Adipose tissue (tissue), 3 donors: ENCODE measurements around the gene DOCK3. TPM values are rescaled to one million over a fixed set of nuclear protein-coding genes. Genes with fewer than 3 reads are reported as not detected.
"Not testable (repeated sequence)": the region's sequence is repeated elsewhere in the genome, so short reads cannot be mapped to it uniquely, and the experiment has no call there.

Experiments
- H3K27ac ChIP-seq: one replicate; pipeline ENCODE4 v1.5.1; 2013; ENCODE audit warnings: low read depth, low read length
- WGBS, 3 donors: extraction: QIAGEN DNeasy Blood & Tissue Kit; methylation state at CpG; one replicate each; pipeline ENCODE4 v1.1.7; 2013; 5-methylcytosine and 5-hydroxymethylcytosine counted together
- polyA plus RNA-seq, 3 donors: library from polyadenylated mRNA; stranded (reverse); fragments of 200-250 nt; gene quantifications; one replicate each; pipeline ENCODE4 v1.2.3, GENCODE V29; 2013
- donor health status: healthy with polysubstance abuse.
- donor health status: Bipolar disorder and iron deficiency.
- donor health status: healthy.

DOCK3 gene
- polyA plus RNA-seq, 3 donors = 0.09 to 0.14 (median 0.11) TPM

- 89 to 93% (median 90%) methylated on average over 10 to 13 of the region's 13 CpGs for WGBS, 3 donors
Measured at GRCh38 chr3:51199296-51199695, 524.6 kb downstream of the DOCK3 start.

DNA sequence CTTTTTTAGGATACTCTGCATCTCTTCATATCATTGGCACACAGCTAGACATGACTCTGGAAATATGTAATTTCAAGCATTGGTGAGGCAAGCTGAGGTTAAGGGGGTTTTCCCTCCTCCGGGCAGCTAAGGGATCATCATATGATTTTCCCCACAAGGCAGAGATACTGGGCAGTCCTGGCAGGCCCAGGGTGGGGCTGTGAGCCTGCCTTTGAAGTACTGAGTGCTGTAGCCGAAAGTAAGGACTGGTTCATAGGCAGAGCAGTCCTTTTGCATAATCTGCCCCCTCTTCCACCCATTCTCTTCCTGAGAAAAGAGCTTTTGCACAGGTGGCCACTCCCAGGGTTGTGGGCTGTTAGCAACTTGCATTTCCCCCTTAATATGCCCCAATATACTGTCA is 541.6 kb downstream of the DOCK3 start:
- 56 to 63% (median 58%) methylated on average over 2 of the region's 2 CpGs for WGBS, 3 donors
- H3K27ac ChIP-seq = no peak overlapping the region

More at GRCh38 chr3:51199296-51199695, 524.6 kb downstream of the DOCK3 start:
- H3K27ac ChIP-seq = not testable (repeated sequence)

- 80 to 98% (median 82%) methylated on average over 2 of the region's 2 CpGs for WGBS, 3 donors
- no peak overlapping the region for H3K27ac ChIP-seq
Measured at GRCh38 chr3:51221959-51222358, 547.2 kb downstream of the DOCK3 start.

DNA sequence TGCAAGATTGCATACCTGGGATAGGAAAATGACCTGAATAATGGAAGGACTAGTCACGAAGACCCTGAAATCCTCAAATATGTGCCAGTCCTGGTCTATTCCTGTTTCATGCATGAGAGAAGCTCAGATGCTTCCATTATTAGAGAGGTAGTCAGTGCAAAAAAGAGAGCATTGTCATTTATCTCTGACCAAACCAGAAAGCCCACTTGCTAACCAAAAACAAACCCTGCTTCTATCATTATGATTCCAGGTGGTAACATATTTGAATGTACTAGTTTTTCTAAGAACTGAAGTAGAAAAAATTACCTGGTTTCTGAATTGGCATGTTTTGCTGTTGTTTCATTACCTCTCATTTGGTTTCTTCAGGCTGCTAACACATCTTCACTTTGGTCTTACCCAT is 549.6 kb downstream of the DOCK3 start:
- WGBS, 3 donors = 78 to 91% (median 84%) methylated on average over 1 of the region's 1 CpG

GRCh38 chr3:51224843-51225242 is 550.1 kb downstream of the DOCK3 start:
- H3K27ac ChIP-seq = no peak overlapping the region
- 67 to 89% (median 84%) methylated on average over 1 of the region's 1 CpG for WGBS, 3 donors

More for the DNA sequence above, 549.6 kb downstream of the DOCK3 start:
- no peak overlapping the region for H3K27ac ChIP-seq

GRCh38 chr3:51242939-51243338 is 568.2 kb downstream of the DOCK3 start:
- no peak overlapping the region for H3K27ac ChIP-seq
- WGBS, 3 donors = 45 to 66% (median 62%) methylated on average over 3 of the region's 3 CpGs

DNA sequence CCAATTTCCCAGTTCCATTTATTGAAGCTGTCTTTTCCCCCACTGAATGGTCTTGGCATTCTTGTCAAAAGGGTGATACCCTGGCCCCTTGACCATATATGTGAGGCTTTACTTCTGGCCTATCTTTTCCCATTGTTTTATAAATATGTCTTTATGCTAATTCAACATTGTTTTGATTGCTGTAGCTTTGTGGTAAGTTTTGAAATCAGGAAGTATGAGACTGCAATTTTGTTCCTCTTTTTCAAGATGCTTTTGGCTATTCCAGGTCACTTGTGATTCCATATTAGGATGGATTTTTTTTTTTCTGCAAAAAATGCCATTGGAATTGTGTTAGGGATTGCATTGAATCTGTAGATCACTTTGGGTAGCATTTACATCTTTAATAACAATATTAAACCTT is 569.2 kb downstream of the DOCK3 start:
- H3K27ac ChIP-seq = no peak overlapping the region

GRCh38 chr3:51245867-51246266 is 571.1 kb downstream of the DOCK3 start:
- 56 to 78% (median 59%) methylated on average over 2 of the region's 2 CpGs for whole genome bisulfite sequencing, 3 donors
- no peak overlapping the region for H3K27ac ChIP-seq

DNA sequence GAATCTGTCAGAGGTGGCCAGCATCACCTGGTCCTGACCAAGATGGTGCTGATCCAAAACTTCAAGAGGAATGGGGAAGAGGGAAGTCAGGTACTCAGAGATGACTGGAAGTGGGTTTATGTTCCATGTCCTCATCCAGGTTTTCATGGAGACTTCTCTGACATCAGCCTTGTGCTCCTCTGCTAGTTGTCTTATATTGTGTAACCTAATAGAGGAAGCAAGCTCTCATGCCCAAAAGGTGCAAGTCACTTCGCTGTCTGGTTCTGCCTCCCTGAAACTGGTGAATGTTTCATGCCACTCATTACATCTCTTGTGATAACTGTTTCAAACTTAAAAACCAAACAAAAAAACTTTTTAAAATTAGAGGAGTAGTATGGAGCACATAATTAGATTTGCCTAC is 583.1 kb downstream of the DOCK3 start:
- 58 to 92% (median 61%) methylated on average over 1 of the region's 1 CpG for WGBS, 3 donors
- no peak overlapping the region for H3K27ac ChIP-seq

GRCh38 chr3:51264166-51264565 is 589.4 kb downstream of the DOCK3 start:
- not testable (repeated sequence) for H3K27ac ChIP-seq
- WGBS, 3 donors = 83 to 93% (median 83%) methylated on average over 4 of the region's 4 CpGs

DNA sequence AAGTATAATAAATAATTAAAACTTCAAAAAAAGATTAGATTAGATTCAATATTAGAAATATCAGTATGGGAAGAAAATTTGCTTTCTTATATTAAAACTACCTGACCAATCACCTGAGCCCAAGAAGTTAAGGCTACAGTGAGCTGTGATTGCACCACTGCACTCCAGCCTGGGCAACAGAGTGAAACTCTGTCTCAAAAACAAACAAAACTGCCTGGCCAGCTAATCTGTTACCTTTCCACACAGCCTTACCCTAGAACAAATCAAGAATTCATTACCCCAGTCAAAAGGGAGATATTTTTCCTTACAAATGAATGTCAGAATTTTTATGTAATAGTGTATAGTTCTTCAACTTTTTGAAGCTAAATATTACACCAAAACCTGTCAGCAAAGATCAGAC is 593.4 kb downstream of the DOCK3 start:
- H3K27ac ChIP-seq = no peak overlapping the region

DNA sequence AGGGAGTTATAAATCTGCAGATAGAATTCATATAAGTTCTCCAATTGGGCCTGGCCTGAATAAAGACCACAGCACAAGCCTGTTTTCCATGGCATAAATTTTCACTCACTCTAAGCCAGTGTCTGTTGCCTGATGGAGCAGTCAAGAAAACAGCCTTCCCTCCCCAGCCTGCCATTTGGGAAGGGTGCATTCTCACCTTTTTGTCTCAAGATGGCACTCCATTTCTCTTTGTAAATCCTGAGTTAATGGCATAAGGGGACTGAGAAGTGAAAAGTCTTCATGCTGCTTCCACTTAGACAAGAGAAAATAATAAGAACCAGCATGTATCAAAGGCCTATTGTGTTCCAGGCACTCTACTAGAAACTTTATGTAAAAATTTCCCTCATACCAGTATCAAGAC is 594.7 kb downstream of the DOCK3 start:
- H3K27ac ChIP-seq = no peak overlapping the region

GRCh38 chr3:51270559-51270958 is 595.8 kb downstream of the DOCK3 start:
- 76 to 85% (median 76%) methylated on average over 3 of the region's 3 CpGs for WGBS, 3 donors
- no peak overlapping the region for H3K27ac ChIP-seq

GRCh38 chr3:51271172-51271571 is 596.4 kb downstream of the DOCK3 start:
- WGBS, 3 donors = 50 to 79% (median 72%) methylated on average over 1 of the region's 1 CpG
- H3K27ac ChIP-seq = no peak overlapping the region

GRCh38 chr3:51274052-51274451 is 599.3 kb downstream of the DOCK3 start:
- no peak overlapping the region for H3K27ac ChIP-seq
- WGBS, 3 donors = 52 to 80% (median 74%) methylated on average over 2 of the region's 2 CpGs

DNA sequence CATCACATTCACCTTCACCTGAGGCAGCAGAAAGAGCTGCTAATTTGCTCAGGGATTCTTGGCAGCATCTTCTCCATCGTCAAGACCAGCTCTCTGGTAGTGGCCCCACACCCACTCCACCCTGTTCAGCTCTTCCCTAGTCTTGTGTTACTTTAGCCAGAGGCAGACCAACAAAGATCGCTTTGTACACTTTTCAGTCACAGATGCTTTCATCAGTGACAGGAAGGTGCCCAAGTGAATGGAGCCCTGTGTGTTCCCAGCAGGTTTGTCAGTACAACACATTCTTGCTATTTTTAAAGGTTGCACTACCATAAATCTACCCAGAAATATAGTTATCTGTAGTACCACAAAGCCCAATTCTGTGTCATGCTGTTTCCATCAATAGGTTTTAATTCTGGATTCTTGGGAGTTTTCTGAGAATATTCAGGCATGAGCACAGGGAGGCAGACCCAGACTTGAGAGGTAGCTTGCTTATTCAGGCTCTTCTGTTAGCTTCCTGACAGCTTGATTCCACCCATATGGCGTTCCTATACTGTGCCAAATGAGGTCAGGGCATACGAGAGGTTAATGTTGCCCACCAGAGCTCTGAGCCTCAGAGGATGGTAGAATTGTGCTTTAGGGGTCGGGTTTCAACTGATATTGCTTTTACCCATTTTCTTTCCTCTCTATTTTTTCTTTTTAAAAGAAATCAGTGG is 600.5 kb downstream of the DOCK3 start:
- no peak overlapping the region for H3K27ac ChIP-seq
- 38 to 55% (median 46%) methylated on average over 5 of the region's 5 CpGs for WGBS, 3 donors

DNA sequence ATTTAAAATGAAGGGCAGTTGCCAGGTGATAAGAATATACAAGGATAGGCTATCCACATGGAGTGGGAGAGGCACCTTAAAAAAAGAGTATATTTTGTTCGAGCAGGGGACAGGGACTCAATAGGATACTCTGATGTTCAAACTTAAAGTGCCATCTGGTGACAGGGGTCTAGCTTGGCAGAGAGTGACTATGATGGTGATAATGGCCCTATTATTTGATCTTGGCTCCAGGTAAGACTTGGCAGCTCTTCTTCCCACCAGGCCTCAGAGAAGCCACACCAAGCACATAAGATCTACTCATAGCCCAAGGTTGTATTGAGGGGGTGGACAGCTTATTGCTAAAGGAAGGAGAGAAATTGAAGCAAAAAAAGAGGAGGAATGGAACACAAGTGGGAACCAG is 601.3 kb downstream of the DOCK3 start:
- H3K27ac ChIP-seq = no peak overlapping the region
- WGBS, 3 donors = 62 to 67% (median 64%) methylated on average over 1 of the region's 1 CpG

GRCh38 chr3:51279448-51279847 is 604.7 kb downstream of the DOCK3 start:
- WGBS, 3 donors = 56 to 91% (median 88%) methylated on average over 2 of the region's 2 CpGs
- no peak overlapping the region for H3K27ac ChIP-seq

DNA sequence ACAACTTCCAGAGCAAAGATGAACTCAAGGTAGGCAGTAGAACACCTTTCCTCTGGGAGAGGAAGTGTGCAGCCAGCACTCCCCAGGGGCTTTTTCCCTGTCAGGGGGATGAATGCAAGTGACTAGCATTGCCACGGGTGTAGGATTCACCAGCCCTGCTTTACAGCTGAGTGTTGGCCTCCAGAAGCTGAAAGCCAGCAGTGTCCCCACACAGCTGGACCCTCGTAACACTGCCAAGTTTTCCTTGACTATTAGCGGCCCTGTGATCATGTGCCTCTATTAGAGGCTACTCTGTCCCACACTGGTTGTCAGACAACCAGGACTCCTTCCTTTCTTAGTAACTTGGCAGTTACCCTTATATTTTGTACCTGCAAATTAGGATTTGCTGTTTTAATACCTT is 605.4 kb downstream of the DOCK3 start:
- WGBS, 3 donors = 64 to 67% (median 66%) methylated on average over 3 of the region's 3 CpGs
- no peak overlapping the region for H3K27ac ChIP-seq

GRCh38 chr3:51282931-51283330 is 608.2 kb downstream of the DOCK3 start:
- no peak overlapping the region for H3K27ac ChIP-seq
- 64 to 73% (median 67%) methylated on average over 1 of the region's 1 CpG for WGBS, 3 donors

DNA sequence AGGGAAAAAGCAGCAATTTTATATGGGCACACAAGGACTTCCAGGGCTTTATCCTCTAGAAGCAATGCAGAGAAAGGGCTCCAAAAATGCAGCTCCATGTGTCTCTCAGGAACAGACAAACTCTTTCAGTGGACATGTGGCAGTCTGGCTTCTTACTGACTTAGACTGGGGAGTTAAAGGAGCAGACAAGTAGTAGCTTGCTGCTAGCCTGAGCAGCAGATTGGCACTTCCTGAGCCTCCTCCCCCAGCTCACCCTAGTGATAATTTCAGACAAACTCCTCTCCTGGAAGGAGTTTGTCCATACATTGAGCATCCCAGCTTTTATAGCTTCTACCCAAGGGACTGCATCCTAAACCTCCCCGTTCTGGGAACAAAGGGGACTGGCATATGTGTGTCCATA is 608.7 kb downstream of the DOCK3 start:
- H3K27ac ChIP-seq = no peak overlapping the region
- 63 to 77% (median 75%) methylated on average over 1 of the region's 1 CpG for WGBS, 3 donors
